GM12872 (cell line): Measurements from ENCODE around the gene SMYD3.

Experiments used
- CTCF ChIP-seq: IDR thresholded peaks from 3 replicates; pipeline ENCODE4 v1.5.1; 2011; ENCODE audit warnings: low read depth, mild to moderate bottlenecking, low read length, moderate library complexity; ENCODE audit not compliant: insufficient read depth

SMYD3 gene

GRCh38 chr1:246373828-246374569, 133.1 kb downstream of the SMYD3 start:
- TF ChIP-seq CTCF: no peak

- TF ChIP-seq CTCF: no peak
These were observed 134.5 kb downstream of the SMYD3 start for GRCh38 chr1:246372559-246372958.

- TF ChIP-seq CTCF: no peak
These were observed 140.0 kb downstream of the SMYD3 start for GRCh38 chr1:246367041-246367440.

- TF ChIP-seq CTCF: no peak
These were observed 141.4 kb downstream of the SMYD3 start for GRCh38 chr1:246365708-246366107.

- no peak for TF ChIP-seq CTCF
These were observed 142.6 kb downstream of the SMYD3 start for GRCh38 chr1:246364415-246364941.

GRCh38 chr1:246355411-246356230, 151.5 kb downstream of the SMYD3 start:
- no peak for TF ChIP-seq CTCF

- no peak for TF ChIP-seq CTCF
These were observed 155.4 kb downstream of the SMYD3 start for GRCh38 chr1:246351721-246352120.
